Measurements from ENCODE around the gene KCNJ1. TPM values are rescaled to one million over a fixed set of nuclear protein-coding genes. Genes with fewer than 3 reads are reported as not detected.

Gene KCNJ1
- total and polyA plus RNA-seq, 9 of the 15 experiments (the other 6 are each of a cell fraction or from before 2014, with no cell fraction given): not detected

DNA sequence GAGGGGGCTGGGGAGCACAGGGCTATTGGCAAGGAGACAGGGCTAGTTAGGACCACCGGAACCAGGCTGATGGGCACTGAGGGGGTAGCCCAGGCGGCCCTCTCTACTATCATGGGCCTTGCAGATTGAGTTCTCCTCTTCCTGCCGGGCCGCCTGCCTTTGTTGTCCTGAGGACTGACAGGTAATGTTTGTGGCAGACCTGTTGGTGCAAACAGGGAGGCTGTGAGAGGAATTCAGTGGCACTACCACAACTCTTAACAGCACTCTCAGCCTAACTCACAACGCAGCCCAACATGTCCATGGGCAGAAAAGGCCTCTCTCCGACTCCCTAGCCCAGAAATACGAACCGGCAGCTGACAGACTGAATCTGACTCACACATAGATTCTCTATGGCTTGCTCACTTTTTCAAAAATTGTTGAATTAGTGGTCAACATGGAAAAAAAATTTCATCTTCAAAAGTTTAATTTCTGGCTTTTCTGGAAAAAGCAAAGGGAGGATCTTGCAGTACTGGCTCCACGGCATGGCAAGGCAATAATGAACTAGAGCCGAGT, 35.5 kb upstream of the KCNJ1 start:
- H3K9me3 ChIP-seq (replicated peaks; ENCODE audit: control insufficient read depth, insufficient read depth, low read depth, low read length): no peaks in the 10 kb centered on the region
- H2AFZ ChIP-seq (ENCODE audit: low read depth, low read length): no peak overlapping the region
- H3K79me2 ChIP-seq (ENCODE audit: control insufficient read depth, insufficient read depth, low read length): no peaks in the 10 kb centered on the region
- CTCF ChIA-PET (ENCODE audit: low intra/inter-chr PET ratio): no interaction called here
- no TSS peak for BruUV-seq (replicated peaks)
- no peak overlapping the region for H3K4me2 ChIP-seq (ENCODE audit: insufficient read depth, low read length)
- DNase-seq (ENCODE audit: extremely low read depth in 1 of 4, low spot score in 3 of 4): no peak
- H3K36me3 ChIP-seq (ENCODE audit: control insufficient read depth, insufficient read depth, low read length): no peaks in the 10 kb centered on the region
- 0% methylated on average over 10 of the region's 10 CpGs for WGBS (ENCODE audit: insufficient coverage, low coverage, missing lambda C conversion rate)
- 0 out of 5 replicates have a peak, but pooled peaks cover 0 to 4% of the 10 kb centered on the region in 2 experiments for H3K4me1 ChIP-seq (replicated peaks in 1 of 2; ENCODE audit: control insufficient read depth in 2 of 2, insufficient read depth in 2 of 2, low read length in 2 of 2)
- FAIRE-seq: no peak
- H3K27ac ChIP-seq (ENCODE audit: extremely low read depth, low read depth, low read length): no peak overlapping the region
- no peaks in the 10 kb centered on the region; the same call in 1 of the 2 replicates for H4K20me1 ChIP-seq (replicated peaks; ENCODE audit: control insufficient read depth, insufficient read depth, low read length)
- in situ Hi-C loops (cut with MboI) (no loop called here), intact Hi-C loops (cut with micrococcal nuclease) (no loop called here)
- ATAC-seq: no peak
- no peaks in the 10 kb centered on the region for H3K9me1 ChIP-seq (ENCODE audit: control insufficient read depth, insufficient read depth, low read length)
- no peak overlapping the region for H3K4me3 ChIP-seq
- POLR2A ChIA-PET: interaction anchor here (0.6 kb wide), 1 partner anchor 43 kb away, joined by 3 read pairs; no protein-coding TSS in a partner anchor
- no peak overlapping the region for H3K9ac ChIP-seq (ENCODE audit: insufficient read depth in 1 of 2, low read depth in 2 of 2, low read length in 2 of 2)
- peaks cover 11 to 36% of the 10 kb centered on the region in 2 experiments; a peak in 4 of 5 replicates for H3K27me3 ChIP-seq (ENCODE audit: control insufficient read depth in 2 of 2, insufficient read depth in 2 of 2, low read length in 2 of 2)
- TF ChIP-seq, protein P1, sequence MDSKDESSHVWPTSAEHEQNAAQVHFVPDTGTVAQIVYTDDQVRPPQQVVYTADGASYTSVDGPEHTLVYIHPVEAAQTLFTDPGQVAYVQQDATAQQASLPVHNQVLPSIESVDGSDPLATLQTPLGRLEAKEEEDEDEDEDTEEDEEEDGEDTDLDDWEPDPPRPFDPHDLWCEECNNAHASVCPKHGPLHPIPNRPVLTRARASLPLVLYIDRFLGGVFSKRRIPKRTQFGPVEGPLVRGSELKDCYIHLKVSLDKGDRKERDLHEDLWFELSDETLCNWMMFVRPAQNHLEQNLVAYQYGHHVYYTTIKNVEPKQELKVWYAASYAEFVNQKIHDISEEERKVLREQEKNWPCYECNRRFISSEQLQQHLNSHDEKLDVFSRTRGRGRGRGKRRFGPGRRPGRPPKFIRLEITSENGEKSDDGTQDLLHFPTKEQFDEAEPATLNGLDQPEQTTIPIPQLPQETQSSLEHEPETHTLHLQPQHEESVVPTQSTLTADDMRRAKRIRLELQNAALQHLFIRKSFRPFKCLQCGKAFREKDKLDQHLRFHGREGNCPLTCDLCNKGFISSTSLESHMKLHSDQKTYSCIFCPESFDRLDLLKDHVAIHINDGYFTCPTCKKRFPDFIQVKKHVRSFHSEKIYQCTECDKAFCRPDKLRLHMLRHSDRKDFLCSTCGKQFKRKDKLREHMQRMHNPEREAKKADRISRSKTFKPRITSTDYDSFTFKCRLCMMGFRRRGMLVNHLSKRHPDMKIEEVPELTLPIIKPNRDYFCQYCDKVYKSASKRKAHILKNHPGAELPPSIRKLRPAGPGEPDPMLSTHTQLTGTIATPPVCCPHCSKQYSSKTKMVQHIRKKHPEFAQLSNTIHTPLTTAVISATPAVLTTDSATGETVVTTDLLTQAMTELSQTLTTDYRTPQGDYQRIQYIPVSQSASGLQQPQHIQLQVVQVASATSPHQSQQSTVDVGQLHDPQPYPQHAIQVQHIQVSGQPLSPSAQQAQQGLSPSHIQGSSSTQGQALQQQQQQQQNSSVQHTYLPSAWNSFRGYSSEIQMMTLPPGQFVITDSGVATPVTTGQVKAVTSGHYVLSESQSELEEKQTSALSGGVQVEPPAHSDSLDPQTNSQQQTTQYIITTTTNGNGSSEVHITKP (IDR thresholded peaks at IDR 0.05; ENCODE audit: partially characterized antibody): no peak
- TF ChIP-seq HDGF (IDR thresholded peaks at IDR 0.05) (no peak), SMAD1 (IDR thresholded peaks at IDR 0.05; ENCODE audit: low read depth, low read length, partially characterized antibody) (no peak), ZNF431 (CRISPR knock-in tag; IDR thresholded peaks at IDR 0.05) (no peak), RFX5 (IDR thresholded peaks at IDR 0.05; ENCODE audit: low read depth, low read length) (no peak), CAMTA2 (CRISPR knock-in tag; conservative IDR thresholded peaks at IDR 0.05) (no peak), MTA3 (IDR thresholded peaks at IDR 0.05; ENCODE audit: borderline replicate concordance) (no peak)
- TF ChIP-seq, protein P2, sequence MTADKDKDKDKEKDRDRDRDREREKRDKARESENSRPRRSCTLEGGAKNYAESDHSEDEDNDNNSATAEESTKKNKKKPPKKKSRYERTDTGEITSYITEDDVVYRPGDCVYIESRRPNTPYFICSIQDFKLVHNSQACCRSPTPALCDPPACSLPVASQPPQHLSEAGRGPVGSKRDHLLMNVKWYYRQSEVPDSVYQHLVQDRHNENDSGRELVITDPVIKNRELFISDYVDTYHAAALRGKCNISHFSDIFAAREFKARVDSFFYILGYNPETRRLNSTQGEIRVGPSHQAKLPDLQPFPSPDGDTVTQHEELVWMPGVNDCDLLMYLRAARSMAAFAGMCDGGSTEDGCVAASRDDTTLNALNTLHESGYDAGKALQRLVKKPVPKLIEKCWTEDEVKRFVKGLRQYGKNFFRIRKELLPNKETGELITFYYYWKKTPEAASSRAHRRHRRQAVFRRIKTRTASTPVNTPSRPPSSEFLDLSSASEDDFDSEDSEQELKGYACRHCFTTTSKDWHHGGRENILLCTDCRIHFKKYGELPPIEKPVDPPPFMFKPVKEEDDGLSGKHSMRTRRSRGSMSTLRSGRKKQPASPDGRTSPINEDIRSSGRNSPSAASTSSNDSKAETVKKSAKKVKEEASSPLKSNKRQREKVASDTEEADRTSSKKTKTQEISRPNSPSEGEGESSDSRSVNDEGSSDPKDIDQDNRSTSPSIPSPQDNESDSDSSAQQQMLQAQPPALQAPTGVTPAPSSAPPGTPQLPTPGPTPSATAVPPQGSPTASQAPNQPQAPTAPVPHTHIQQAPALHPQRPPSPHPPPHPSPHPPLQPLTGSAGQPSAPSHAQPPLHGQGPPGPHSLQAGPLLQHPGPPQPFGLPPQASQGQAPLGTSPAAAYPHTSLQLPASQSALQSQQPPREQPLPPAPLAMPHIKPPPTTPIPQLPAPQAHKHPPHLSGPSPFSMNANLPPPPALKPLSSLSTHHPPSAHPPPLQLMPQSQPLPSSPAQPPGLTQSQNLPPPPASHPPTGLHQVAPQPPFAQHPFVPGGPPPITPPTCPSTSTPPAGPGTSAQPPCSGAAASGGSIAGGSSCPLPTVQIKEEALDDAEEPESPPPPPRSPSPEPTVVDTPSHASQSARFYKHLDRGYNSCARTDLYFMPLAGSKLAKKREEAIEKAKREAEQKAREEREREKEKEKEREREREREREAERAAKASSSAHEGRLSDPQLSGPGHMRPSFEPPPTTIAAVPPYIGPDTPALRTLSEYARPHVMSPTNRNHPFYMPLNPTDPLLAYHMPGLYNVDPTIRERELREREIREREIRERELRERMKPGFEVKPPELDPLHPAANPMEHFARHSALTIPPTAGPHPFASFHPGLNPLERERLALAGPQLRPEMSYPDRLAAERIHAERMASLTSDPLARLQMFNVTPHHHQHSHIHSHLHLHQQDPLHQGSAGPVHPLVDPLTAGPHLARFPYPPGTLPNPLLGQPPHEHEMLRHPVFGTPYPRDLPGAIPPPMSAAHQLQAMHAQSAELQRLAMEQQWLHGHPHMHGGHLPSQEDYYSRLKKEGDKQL (CRISPR knock-in tag; IDR thresholded peaks at IDR 0.05; ENCODE audit: borderline replicate concordance): no peak
- TF ChIP-seq, protein P3, sequence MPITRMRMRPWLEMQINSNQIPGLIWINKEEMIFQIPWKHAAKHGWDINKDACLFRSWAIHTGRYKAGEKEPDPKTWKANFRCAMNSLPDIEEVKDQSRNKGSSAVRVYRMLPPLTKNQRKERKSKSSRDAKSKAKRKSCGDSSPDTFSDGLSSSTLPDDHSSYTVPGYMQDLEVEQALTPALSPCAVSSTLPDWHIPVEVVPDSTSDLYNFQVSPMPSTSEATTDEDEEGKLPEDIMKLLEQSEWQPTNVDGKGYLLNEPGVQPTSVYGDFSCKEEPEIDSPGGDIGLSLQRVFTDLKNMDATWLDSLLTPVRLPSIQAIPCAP (CRISPR knock-in tag; IDR thresholded peaks at IDR 0.05; ENCODE audit: borderline replicate concordance): no peak
